RWPE2 (cell line): ENCODE measurements around the gene TAF1A.

Source experiments
- ATAC-seq: fragments of 200-7000 bp; cut with Tn5 transposase; 3 replicates; pipeline ENCODE4 v1.9.1; 2021; ENCODE audit warnings: low read depth
- DNase-seq: peaks from one replicate; pipeline ENCODE4 v3.0.0-alpha.2; 2020; ENCODE audit warnings: low spot score
- H3K27ac ChIP-seq: fragments of 450-650 bp; 2 replicates; pipeline ENCODE4 v1.5.1; 2017; ENCODE audit warnings: mild to moderate bottlenecking; ENCODE audit not compliant: poor library complexity, severe bottlenecking
- H3K27me3 ChIP-seq: fragments of 250-450 bp; sonication (Bioruptor Pico); 2 replicates; pipeline ENCODE4 v1.5.1; 2021; ENCODE audit warnings: mild to moderate bottlenecking, moderate library complexity; ENCODE audit not compliant: insufficient read depth, poor library complexity, severe bottlenecking
- H3K36me3 ChIP-seq: fragments of 250-450 bp; sonication (Bioruptor Pico); 2 replicates; pipeline ENCODE4 v1.5.1; 2020; ENCODE audit warnings: low read depth, mild to moderate bottlenecking, moderate library complexity
- H3K4me1 ChIP-seq: fragments of 250-450 bp; sonication (Bioruptor Pico); 2 replicates; pipeline ENCODE4 v1.5.1; 2021; ENCODE audit warnings: mild to moderate bottlenecking, moderate library complexity; ENCODE audit not compliant: insufficient read depth, poor library complexity, severe bottlenecking
- H3K4me3 ChIP-seq: fragments of 250-450 bp; sonication (Bioruptor Pico); 2 replicates; pipeline ENCODE4 v1.5.1; 2021; ENCODE audit warnings: mild to moderate bottlenecking, moderate library complexity; ENCODE audit not compliant: severe bottlenecking
- H3K9me3 ChIP-seq: fragments of 250-450 bp; sonication (Bioruptor Pico); 2 replicates; pipeline ENCODE4 v1.5.1; 2021; ENCODE audit warnings: mild to moderate bottlenecking, moderate library complexity; ENCODE audit not compliant: severe bottlenecking
- CTCF ChIP-seq: fragments of 450-650 bp; IDR thresholded peaks from one replicate; pipeline ENCODE4 v1.5.1; 2017; ENCODE audit warnings: mild to moderate bottlenecking, moderate library complexity; ENCODE audit not compliant: poor library complexity, severe bottlenecking

Gene TAF1A

GRCh38 chr1:222546548-222547259, 43.0 kb downstream of the TAF1A start:
- no peaks in the 10 kb centered on the region for H3K27me3 ChIP-seq
- no peaks in the 10 kb centered on the region for H3K9me3 ChIP-seq
- no peaks in the 10 kb centered on the region for H3K36me3 ChIP-seq
- no peak overlapping the region for H3K4me3 ChIP-seq
- ATAC-seq: peak; percentile 97
- no peak overlapping the region for H3K27ac ChIP-seq
- TF ChIP-seq CTCF: no peak
- DNase-seq: no peak
- no peaks in the 10 kb centered on the region for H3K4me1 ChIP-seq

- no peak for DNase-seq
- Histone ChIP-seq H3K4me1 (no peaks in the 10 kb centered on the region), H3K4me3 (no peak overlapping the region), H3K27ac (no peak overlapping the region), H3K36me3 (no peaks in the 10 kb centered on the region), H3K27me3 (no peaks in the 10 kb centered on the region), H3K9me3 (no peaks in the 10 kb centered on the region)
- no peak for ATAC-seq
- TF ChIP-seq CTCF: no peak
Observed at GRCh38 chr1:222546091-222546490, 43.6 kb downstream of the TAF1A start.

GRCh38 chr1:222543817-222544216, 45.9 kb downstream of the TAF1A start:
- H3K27ac ChIP-seq: no peak overlapping the region
- H3K36me3 ChIP-seq: no peaks in the 10 kb centered on the region
- H3K4me3 ChIP-seq: no peak overlapping the region
- no peaks in the 10 kb centered on the region for H3K4me1 ChIP-seq
- H3K9me3 ChIP-seq: no peaks in the 10 kb centered on the region
- no peak for ATAC-seq
- DNase-seq: no peak
- no peaks in the 10 kb centered on the region for H3K27me3 ChIP-seq
- TF ChIP-seq CTCF: no peak

GRCh38 chr1:222540598-222540995, 49.1 kb downstream of the TAF1A start:
- Histone ChIP-seq H3K4me1 (no peaks in the 10 kb centered on the region), H3K36me3 (no peaks in the 10 kb centered on the region), H3K27me3 (no peaks in the 10 kb centered on the region), H3K9me3 (no peaks in the 10 kb centered on the region), H3K27ac (no peak overlapping the region), H3K4me3 (no peak overlapping the region)
- no peak for ATAC-seq
- TF ChIP-seq CTCF: no peak
- DNase-seq: no peak

GRCh38 chr1:222539951-222540597, 49.7 kb downstream of the TAF1A start:
- TF ChIP-seq CTCF: no peak
- ATAC-seq (no peak), DNase-seq (no peak)
- Histone ChIP-seq H3K27me3 (no peaks in the 10 kb centered on the region), H3K4me1 (no peaks in the 10 kb centered on the region), H3K4me3 (no peak overlapping the region), H3K36me3 (no peaks in the 10 kb centered on the region), H3K27ac (no peak overlapping the region), H3K9me3 (no peaks in the 10 kb centered on the region)
